Liver (tissue), 3 donors: ENCODE measurements around the gene CXCR6.

Source experiments
- HNF4A ChIP-seq, 2 donors: conservative IDR thresholded peaks; 2 replicates each; pipeline ENCODE4 v1.6.1; 2016; ENCODE audit warnings: antibody characterized with exemption in 2 of 2, mild to moderate bottlenecking in 2 of 2
- JUND ChIP-seq, 2 donors: IDR thresholded peaks; 2 replicates each; pipeline ENCODE4 v1.6.1; 2016; ENCODE audit warnings: antibody characterized with exemption in 2 of 2
- RAD21 ChIP-seq, 2 donors: IDR thresholded peaks; 2 replicates each; pipeline ENCODE4 v1.6.1; 2016; ENCODE audit warnings: antibody characterized with exemption in 2 of 2, mild to moderate bottlenecking in 2 of 2
- SP1 ChIP-seq: IDR thresholded peaks from 2 replicates; pipeline ENCODE4 v1.6.1; 2018; ENCODE audit warnings: antibody characterized with exemption, mild to moderate bottlenecking
- TAF1 ChIP-seq: conservative IDR thresholded peaks from 2 replicates; pipeline ENCODE4 v1.6.1; 2016; ENCODE audit warnings: antibody characterized with exemption, mild to moderate bottlenecking
- TF ChIP-seq, protein P1 (sequence below): fragments of 150-350 bp; IDR thresholded peaks from 2 replicates; pipeline ENCODE4 v1.5.1; 2017; ENCODE audit warnings: improper control_type of control experiment, low read depth, low read length; ENCODE audit not compliant: missing input control
- TF ChIP-seq, protein P2 (sequence below): IDR thresholded peaks from 2 replicates; pipeline ENCODE4 v1.6.1; 2016; ENCODE audit warnings: antibody characterized with exemption
- TF ChIP-seq, protein P3 (sequence below): IDR thresholded peaks from 2 replicates; pipeline ENCODE4 v1.6.1; 2016; ENCODE audit warnings: antibody characterized with exemption, mild to moderate bottlenecking
- donor health status: healthy.
- donor health status: healthy.

DNA sequence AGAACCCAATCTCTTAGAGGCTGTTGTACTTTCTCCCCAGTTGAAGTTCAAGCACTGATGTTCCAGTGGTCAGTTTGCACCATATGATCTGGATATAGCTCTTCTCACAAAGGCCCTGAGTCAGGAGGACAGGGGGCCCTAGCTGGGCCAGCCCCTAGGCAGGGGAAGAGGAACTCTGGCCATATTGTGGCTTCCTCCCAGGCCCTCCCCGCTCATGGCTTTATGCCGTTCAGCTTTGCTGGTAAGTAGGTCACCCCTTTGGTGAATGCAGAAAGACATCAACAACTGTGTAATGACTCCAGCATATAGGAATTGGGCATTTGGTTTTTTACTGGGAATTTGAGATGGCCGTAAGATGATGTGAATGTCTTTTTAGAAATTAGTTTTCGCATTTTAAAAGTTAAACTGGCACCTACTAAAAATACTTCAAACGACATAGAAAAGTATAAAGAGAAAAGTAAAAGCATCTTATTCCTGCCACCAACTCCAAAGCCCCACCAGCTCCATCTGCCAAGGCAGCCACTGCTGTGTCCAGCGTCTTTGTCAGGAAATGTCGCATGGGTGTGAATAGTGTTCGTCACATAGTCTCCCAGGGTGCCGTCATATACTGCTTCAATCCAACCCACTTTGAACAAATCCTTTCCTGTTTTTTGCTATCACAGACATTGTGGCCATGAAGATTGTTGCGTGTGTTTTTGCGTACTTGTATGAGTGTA, 31.6 kb upstream of the CXCR6 start:
- TF ChIP-seq, protein P1, sequence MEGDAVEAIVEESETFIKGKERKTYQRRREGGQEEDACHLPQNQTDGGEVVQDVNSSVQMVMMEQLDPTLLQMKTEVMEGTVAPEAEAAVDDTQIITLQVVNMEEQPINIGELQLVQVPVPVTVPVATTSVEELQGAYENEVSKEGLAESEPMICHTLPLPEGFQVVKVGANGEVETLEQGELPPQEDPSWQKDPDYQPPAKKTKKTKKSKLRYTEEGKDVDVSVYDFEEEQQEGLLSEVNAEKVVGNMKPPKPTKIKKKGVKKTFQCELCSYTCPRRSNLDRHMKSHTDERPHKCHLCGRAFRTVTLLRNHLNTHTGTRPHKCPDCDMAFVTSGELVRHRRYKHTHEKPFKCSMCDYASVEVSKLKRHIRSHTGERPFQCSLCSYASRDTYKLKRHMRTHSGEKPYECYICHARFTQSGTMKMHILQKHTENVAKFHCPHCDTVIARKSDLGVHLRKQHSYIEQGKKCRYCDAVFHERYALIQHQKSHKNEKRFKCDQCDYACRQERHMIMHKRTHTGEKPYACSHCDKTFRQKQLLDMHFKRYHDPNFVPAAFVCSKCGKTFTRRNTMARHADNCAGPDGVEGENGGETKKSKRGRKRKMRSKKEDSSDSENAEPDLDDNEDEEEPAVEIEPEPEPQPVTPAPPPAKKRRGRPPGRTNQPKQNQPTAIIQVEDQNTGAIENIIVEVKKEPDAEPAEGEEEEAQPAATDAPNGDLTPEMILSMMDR, result no peak
- TF ChIP-seq SP1 (no peak), RAD21 (IDR thresholded peaks at IDR 0.05) (no peak), JUND (IDR thresholded peaks at IDR 0.05) (no peak), HNF4A (conservative IDR thresholded peaks at IDR 0.05) (no peak), TAF1 (no peak)
- TF ChIP-seq, protein P2, sequence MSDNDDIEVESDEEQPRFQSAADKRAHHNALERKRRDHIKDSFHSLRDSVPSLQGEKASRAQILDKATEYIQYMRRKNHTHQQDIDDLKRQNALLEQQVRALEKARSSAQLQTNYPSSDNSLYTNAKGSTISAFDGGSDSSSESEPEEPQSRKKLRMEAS, result no peak
- TF ChIP-seq, protein P3, sequence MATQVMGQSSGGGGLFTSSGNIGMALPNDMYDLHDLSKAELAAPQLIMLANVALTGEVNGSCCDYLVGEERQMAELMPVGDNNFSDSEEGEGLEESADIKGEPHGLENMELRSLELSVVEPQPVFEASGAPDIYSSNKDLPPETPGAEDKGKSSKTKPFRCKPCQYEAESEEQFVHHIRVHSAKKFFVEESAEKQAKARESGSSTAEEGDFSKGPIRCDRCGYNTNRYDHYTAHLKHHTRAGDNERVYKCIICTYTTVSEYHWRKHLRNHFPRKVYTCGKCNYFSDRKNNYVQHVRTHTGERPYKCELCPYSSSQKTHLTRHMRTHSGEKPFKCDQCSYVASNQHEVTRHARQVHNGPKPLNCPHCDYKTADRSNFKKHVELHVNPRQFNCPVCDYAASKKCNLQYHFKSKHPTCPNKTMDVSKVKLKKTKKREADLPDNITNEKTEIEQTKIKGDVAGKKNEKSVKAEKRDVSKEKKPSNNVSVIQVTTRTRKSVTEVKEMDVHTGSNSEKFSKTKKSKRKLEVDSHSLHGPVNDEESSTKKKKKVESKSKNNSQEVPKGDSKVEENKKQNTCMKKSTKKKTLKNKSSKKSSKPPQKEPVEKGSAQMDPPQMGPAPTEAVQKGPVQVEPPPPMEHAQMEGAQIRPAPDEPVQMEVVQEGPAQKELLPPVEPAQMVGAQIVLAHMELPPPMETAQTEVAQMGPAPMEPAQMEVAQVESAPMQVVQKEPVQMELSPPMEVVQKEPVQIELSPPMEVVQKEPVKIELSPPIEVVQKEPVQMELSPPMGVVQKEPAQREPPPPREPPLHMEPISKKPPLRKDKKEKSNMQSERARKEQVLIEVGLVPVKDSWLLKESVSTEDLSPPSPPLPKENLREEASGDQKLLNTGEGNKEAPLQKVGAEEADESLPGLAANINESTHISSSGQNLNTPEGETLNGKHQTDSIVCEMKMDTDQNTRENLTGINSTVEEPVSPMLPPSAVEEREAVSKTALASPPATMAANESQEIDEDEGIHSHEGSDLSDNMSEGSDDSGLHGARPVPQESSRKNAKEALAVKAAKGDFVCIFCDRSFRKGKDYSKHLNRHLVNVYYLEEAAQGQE, result no peak
